COLO668 (cell line): ENCODE measurements around the gene SERAC1.

ENCODE experiments used
- DNase-seq: peaks from one replicate; lab custom pipeline; 2025; ENCODE audit not compliant: unreplicated experiment; lab: John Stamatoyannopoulos, UW

Gene SERAC1

DNA sequence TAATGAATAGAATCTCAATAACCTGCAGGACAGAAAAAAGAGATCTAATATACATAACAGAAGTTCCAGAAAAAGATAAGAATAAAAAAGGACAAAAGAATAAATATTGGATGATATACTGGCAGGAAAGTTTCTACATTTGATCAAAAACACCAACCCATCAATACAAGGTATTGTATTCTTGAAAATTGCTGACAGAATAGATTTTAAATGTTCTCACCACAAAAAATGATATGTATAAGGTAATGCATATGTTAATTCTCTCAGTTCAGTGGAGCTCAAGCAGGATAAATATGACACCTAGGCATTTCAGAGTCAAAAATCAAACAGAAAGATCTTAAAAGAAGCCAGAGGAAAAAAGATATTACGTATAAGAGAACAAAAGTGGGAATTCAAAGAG lies 43.8 kb downstream of the SERAC1 start:
- DNase-seq = no peak

DNA sequence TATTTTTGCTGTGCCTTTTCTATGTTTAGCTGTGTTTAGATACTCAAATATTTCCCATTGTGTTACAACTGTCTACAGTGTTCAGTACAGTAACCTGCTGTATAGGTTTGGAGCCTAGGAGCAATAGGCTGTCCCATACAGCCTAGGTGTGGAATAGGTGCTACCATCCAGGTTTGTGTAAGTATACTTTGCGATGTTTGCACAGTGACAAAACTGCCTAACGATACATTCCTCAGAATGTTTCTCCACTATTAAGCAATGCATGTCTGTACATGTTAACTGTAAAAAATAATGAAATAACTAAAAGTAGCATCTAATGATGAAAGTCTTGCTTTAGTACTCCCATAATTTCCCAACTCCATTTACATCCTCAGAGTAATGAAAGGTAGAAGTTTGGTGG lies 46.0 kb downstream of the SERAC1 start:
- DNase-seq = no peak

DNA sequence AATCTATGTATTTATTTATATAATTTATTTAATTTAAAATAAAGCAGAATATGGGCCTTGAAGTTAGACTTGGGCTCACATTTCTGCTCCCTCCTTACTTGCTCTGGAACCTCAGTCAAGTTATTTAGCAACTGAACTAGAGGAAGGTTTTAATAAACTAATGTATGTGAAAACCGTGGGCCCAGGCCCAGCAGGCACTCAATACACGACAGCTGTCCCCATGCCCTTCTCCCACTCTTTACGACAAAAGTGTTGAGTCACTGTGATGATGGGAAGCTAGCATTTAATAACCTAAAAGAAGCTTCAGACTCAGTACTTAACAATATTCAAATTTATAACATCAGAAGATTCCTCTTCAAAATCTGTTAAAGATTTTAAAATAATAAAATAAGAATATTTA lies 46.7 kb downstream of the SERAC1 start:
- DNase-seq = no peak

DNA sequence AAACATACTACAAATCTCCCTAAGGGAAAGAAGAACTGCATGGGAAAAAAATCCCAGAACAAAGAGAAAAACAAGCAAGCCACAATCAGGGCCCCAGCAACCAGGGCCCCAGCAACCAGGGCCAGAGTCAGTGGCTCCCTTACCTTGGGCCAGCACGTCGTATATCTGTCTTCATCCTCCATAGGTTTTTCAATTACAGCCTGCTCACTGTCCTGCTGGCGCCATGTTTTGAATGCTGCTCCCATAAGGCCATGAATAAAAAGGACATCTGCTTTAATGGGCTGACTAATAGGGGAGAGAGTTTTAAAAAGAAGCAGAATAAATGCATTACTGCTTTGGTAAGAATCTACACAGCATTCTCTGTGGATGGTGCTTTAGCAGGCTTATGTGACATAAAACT lies 49.2 kb downstream of the SERAC1 start:
- DNase-seq = no peak

DNA sequence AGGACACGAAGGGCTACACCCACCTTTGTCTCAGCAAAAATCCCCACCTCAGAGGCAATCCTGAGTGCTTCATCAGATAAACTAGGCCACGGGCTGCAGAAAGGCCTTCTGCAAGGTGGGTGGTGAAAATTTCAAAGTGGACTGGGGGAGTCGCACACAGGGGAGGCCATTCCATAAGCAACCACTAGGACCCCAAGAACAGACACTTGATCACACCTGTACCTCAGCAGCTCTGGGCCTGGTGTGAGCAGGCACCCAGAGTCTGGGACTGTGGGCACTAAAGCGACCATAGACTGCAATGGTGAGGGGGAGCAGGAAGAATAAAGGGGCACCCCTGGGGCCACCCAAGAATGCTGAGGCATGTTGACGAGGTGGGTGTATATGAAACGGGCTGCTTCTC lies 52.6 kb downstream of the SERAC1 start:
- DNase-seq = no peak

DNA sequence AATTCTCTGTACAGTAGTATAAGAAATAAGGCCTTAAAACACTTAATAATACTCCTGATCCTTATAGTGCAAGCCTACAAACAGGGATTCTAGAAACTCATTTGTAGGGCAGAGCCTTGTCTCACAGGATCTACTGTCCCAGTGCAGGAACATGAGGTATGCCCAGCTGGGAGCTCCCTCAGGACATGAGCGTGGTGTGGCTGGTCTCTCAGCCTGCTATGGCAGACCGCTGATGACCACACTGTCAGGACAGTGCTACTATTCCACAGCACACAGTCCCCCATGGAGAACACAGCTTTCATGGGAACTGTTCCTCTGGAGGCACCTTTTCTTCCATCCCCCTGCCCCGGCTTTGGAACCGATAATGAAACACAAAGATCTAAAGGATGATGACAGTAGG lies 53.0 kb downstream of the SERAC1 start:
- DNase-seq = no peak

DNA sequence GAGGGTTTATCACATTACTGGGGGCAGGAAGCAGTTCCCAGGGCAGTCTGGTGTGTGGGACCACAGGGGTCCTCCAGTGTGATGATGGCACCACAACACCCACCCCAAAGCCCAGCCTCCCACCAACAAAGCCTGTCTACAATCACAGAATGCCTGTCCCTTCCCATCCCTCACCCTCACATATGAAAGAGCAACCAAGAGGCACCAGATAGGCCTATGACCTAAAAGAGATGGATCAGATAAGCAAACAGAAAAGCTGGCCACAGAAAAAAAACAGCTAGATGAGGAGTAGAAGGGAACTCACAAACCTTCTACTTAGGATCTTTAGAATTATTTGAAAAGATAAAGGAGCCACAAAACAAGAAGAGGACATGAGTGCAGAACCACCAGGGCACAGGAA lies 54.3 kb downstream of the SERAC1 start:
- no peak for DNase-seq

DNA sequence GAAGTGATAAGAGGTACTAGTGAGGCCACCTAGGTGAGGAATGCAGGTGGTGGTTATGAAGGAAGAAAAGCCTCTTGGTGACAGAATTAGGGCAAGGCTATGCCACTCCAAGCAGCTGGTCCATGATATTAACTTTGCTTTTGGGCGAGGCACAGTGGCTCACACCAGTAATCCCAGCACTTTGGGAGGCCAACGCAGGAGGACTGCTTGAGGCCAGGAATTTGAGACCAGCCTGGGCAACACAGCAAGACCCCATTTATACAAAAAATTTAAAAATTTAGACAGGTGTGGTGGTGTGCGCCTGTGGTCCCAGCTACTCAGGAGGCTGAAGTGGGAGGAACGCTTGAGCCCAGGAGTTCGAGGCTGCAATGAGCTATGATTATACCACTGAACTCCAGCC lies 56.1 kb downstream of the SERAC1 start:
- no peak for DNase-seq

DNA sequence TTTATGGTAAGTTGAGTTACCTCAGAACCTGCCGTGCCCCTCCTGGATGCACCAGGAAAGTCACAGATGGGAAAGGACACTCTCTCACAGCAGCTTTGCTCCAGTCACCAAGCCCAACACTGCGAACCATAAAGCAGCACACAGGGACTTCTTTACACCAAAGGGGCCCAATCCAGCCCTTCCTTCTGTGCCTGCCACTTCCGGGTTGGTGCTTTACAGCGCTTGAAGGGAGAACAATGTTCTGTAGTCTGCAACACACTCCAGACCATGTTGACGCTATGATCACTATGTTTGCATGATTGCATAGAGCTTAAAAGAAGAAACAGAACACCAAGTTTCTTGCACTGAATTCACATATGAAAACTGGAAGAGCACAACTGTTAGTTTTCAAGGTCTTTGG lies 57.1 kb downstream of the SERAC1 start:
- DNase-seq = no peak

DNA sequence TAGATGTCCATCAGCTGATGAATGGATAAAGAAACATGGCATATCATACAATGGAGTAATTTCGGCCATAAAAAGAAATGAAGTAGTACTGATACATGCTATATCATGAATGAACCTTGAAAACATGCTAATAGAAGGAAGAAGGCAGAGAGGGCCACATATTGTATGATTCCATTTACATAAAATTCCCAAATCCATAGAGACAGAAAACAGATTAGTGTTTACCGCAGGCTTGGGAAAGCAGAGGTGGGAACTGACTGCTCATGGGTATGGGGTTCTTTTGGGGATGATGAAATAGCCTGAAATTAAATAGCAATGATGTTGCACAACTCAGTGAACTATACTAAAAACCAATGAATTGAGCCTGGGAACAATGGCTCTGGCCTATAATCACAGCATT lies 58.3 kb downstream of the SERAC1 start:
- no peak for DNase-seq

DNA sequence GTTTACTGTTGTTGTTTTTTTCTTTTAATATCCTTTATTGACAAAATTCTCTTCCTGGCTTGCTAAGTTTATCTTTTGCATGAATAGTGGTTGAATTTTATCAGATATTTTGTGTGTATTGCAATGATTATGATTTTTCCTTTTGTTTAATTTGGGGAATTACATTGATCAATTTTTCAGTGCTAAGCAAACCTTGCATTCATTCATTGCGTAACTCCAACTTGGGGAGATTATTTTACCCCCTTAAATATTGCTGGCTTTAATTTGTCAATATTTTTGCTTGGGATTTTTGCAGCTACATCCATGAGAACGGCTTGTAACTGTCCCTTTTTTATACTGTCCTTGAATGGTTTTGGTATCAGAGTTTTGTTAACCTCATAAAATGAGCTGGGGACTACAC lies 63.4 kb downstream of the SERAC1 start:
- no peak for DNase-seq

DNA sequence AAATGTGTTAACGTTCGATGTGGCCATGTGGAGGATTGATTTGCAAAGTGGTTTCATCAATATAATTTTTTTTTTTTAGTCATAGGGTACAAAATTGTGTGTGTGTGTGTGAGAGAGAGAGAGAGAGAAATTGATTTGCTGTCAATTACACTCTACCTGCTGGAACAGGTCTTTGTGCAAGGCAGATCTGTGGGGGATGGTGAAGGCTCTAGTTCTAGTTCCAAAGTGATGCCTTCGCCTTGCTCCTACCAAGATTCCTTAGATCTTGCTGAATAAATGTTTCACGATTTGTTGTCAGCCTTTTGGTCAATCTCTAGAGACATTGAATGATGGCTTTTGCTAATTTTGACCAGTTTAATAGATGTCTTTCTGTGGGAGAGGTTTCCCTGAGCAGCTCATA lies 64.8 kb downstream of the SERAC1 start:
- DNase-seq = no peak

DNA sequence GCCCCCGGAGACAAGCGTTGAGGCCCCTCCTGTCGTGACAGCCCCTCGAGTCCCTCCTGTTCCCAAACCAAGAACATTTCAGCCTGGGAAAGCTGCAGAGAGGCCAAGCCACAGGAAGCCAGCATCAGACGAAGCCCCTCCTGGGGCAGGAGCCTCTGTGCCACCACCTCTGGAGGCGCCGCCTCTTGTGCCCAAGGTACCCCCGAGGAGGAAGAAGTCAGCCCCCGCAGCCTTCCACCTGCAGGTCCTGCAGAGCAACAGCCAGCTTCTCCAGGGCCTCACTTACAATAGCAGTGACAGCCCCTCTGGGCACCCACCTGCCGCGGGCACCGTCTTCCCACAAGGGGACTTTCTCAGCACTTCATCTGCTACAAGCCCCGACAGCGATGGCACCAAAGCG lies 72.4 kb downstream of the SERAC1 start:
- DNase-seq = no peak

DNA sequence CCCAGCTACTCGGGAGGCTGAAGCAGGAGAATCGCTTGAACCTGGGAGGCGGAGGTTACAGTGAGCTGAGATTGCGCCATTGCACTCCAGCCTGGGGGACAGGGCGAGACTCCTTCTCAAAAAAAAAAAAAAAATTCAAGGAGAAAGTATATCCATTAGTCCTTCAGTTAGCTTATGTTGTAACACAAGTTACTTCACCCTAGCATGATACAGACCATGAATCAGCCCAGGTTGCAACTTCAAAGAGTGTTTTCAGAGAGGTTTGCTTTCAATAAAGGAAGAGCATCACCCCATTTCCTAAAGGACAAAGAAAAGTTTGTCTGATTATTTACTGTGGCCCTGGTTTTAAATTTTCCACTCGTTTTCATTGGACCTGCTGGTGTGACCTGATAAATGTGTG lies 73.0 kb downstream of the SERAC1 start:
- no peak for DNase-seq

DNA sequence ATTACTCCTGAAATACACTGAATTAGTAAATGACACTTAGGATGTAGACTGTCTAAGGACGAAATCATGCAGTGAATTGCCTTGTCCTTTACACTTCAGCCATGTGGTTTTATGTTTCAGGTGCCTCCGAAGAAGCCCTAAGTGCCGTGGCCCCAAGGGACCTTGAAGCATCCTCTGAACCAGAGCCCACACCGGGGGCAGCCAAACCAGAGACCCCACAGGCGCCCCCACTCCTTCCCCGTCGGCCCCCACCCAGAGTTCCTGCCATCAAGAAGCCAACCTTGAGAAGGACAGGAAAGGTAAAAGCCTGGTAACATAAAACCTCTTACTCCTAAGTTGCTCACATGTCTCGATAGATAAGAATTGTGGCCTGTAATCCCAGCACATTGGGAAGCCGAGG lies 75.3 kb downstream of the SERAC1 start:
- DNase-seq = no peak

DNA sequence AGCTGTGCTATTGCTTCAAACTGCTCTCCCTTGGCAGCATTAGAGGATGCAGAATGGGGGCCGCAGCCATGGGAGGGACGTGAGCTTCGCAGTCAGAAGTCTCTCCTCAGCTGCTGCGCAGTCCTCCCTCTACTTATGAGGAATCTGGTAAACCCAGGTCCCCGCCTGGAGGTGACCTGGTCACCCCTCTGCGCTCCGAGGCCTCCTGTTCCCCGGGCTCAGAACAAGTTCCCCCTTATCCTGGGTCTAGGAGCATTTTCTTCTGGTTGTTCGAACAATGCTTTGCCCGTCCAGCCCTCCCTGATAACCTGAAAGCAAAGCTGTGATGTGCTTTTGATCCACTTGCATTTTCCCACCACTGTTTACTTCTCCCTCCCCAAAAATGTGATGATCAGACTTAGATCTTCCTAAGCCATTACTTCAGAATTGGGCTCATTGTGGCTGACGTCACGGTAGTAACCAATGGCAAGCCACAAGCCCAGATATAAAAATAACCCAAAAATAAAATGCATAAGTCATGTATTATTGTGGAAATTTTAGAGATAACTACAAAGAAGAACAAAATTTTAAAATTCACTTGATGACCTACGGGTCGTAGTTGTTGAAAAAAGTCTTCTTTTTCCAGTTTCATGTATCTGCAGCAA lies 80.7 kb downstream of the SERAC1 start:
- DNase-seq = no peak

DNA sequence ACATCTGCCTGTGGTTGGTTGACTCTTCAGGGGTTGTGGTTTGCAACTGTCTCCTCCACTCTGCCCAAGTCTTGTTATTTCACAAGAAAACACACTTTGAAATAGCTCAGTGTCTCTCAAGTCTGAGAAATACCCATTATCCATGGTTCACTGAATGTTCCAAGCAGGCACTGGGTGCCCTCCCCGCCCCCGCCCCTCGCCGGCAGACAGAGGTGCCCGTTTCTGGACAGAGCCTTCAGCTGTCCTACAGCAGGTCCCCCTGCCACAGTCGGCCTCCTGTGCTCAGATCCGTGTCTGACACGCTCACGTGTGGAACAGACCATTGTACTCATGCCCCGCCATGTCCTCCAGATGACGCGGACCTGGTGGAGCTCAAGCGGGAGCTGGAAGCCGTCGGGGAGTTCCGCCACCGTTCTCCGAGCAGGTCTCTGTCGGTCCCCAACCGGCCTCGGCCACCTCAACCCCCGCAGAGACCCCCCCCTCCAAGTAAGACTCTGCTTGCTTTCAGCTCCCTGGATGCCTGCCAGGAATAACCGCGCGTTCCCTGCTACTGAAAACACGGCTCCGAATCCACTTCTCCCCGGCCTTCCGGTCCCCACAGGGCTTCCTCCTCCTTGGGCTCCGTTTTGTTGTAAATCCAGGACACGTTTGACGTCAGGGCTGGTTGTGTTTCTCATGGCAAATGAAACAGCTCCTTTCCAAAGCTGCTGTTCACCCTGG lies 81.4 kb downstream of the SERAC1 start:
- DNase-seq = no peak

DNA sequence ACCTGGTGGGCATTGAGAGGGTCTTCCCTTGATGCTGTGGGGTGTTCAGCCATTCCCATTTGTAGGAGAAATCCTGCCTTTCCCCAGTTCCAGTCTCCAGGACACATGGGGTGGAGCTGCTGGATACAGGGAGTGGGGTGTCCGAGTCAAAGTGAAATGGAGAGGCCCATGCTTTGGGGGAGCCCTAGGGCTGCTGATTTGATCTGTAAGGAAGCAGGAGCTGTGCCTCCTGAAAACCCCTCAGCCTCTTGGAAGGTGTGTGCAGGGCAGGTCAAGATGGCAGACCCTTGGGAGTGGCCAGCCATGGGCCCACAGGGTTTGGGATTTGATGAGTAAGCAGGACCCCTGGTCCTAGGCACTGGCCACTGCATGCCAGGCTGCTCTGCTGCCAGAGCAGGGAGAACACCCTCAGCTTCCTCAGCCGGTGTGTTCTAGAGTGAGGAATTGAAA lies 82.0 kb downstream of the SERAC1 start:
- DNase-seq = no peak

DNA sequence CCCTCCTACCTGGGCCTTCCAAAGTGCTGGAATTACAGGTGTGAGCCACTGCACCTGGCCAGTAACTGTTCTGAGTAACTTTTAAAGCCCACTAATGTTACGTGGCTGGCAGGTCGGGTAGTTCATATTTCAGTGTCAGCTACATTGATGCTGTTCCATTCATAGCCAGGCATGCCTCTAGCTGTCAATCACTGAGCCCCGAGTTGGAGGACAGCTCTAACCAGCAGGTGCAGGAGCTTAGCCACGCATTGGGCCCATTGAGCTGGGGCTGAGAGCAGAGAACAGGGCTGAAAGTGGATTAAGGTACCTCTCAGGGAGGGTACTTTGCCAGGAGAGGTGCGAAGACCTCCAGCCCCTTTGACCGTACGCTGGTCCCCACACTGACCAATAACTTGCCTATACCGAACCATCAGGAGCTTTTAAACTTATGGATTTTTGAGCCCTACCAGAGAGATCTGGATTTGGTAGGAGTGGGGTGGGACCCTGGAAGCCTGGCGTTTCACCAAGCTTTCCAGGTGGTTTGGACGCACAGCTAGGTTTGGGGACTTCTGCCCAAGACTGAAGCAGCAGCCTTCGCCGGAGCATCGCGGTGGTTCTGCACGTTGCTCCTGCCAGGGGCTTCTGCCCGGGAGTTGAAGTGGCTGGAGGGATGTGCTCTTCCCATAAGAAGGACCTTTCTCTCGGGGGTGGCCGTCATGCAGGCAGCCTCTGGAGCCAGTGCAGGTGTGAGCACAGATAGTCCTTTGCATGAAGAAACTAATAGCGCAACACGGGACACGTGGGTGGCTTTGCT lies 82.6 kb downstream of the SERAC1 start:
- DNase-seq = no peak

DNA sequence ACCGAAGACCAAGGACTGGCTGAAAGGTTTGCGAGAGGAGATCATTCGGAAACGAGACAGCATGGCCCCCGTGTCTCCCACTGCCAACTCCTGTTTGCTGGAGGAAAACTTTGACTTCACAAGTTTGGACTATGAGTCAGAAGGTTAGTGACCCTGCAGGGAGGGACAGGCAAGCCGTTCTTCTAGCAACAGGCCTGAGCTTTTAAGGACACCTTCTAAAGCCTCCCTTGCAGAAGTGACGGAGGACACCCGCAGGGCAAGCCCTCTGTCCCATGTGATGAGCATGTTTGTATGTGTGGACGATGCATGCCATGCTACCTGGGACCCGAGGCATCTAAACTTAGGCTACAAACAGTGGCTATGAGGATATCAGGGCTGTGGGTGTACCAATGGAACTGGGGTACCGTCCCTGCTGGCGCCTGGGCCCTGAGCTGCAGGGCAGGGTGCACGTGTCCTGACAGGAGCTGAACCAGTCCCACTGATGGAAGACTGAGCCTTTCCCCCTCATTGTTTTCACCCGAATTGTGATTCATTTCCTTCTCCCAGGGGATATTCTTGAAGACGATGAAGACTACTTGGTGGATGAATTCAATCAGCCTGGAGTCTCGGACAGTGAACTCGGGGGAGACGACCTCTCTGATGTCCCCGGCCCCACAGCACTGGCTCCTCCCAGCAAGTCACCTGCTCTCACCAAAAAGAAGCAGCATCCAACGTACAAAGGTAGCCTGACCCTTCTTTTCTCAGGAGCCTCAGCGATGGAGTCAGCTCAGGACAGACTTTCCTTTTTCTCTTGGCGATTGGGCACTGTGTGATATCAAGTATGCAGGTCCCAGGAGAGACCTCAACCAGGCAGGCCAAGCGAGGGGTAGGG lies 84.4 kb downstream of the SERAC1 start:
- no peak for DNase-seq

DNA sequence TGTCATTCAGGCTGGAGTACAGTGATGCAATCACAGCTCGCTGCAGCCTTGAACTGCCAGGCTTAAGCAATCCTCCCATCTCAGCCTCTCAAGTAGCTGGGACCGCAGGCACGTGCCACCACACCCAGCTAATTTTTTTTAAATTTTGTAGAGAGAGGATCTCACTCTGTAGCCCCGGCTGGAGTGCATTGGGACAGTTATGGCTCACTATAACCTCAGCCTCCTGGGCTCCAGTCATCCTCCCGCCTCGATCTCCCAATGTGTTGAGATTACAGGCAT lies 86.5 kb downstream of the SERAC1 start:
- DNase-seq = no peak
